ENCODE measurements around the gene KRT13.

The KRT13 gene

DNA sequence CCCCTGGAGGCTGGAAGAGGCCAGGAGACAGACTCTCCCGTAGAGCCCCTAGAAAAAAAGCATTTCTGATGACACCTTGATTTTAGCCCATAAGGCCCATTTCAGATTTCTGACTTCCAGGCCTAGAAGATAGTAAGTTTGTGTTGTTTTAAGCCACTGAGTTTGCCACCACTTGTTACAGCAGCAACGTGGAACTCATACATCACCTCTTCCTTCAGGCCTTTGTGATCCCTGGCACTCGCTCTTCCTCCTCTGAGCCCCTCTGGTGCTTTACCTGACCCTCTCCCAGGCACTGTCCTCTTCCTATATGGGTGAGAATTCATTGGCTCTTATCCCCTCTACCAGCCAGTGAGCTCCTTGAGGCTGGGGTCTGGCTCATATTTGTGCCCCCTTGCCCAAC is 41.4 kb upstream of the KRT13 start:
- DNase-seq (ENCODE audit: low read depth in 1 of 2, low spot score in 1 of 2) = no peak
- TF ChIP-seq, protein P1, sequence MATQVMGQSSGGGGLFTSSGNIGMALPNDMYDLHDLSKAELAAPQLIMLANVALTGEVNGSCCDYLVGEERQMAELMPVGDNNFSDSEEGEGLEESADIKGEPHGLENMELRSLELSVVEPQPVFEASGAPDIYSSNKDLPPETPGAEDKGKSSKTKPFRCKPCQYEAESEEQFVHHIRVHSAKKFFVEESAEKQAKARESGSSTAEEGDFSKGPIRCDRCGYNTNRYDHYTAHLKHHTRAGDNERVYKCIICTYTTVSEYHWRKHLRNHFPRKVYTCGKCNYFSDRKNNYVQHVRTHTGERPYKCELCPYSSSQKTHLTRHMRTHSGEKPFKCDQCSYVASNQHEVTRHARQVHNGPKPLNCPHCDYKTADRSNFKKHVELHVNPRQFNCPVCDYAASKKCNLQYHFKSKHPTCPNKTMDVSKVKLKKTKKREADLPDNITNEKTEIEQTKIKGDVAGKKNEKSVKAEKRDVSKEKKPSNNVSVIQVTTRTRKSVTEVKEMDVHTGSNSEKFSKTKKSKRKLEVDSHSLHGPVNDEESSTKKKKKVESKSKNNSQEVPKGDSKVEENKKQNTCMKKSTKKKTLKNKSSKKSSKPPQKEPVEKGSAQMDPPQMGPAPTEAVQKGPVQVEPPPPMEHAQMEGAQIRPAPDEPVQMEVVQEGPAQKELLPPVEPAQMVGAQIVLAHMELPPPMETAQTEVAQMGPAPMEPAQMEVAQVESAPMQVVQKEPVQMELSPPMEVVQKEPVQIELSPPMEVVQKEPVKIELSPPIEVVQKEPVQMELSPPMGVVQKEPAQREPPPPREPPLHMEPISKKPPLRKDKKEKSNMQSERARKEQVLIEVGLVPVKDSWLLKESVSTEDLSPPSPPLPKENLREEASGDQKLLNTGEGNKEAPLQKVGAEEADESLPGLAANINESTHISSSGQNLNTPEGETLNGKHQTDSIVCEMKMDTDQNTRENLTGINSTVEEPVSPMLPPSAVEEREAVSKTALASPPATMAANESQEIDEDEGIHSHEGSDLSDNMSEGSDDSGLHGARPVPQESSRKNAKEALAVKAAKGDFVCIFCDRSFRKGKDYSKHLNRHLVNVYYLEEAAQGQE (IDR thresholded peaks at IDR 0.05; ENCODE audit: insufficient replicate concordance, low read depth) = no peak
- no peak for TF ChIP-seq GABPA (IDR thresholded peaks at IDR 0.05; ENCODE audit: low read depth)
- TF ChIP-seq POLR2AphosphoS5 (IDR thresholded peaks at IDR 0.05; ENCODE audit: low read depth) = no peak
- no peak for TF ChIP-seq SPI1 (IDR thresholded peaks at IDR 0.05; ENCODE audit: borderline replicate concordance, low read depth)
- TF ChIP-seq, protein P2, sequence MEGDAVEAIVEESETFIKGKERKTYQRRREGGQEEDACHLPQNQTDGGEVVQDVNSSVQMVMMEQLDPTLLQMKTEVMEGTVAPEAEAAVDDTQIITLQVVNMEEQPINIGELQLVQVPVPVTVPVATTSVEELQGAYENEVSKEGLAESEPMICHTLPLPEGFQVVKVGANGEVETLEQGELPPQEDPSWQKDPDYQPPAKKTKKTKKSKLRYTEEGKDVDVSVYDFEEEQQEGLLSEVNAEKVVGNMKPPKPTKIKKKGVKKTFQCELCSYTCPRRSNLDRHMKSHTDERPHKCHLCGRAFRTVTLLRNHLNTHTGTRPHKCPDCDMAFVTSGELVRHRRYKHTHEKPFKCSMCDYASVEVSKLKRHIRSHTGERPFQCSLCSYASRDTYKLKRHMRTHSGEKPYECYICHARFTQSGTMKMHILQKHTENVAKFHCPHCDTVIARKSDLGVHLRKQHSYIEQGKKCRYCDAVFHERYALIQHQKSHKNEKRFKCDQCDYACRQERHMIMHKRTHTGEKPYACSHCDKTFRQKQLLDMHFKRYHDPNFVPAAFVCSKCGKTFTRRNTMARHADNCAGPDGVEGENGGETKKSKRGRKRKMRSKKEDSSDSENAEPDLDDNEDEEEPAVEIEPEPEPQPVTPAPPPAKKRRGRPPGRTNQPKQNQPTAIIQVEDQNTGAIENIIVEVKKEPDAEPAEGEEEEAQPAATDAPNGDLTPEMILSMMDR (IDR thresholded peaks at IDR 0.05; ENCODE audit: insufficient read depth, low read length) = no peak
- H3K27ac ChIP-seq (replicated peaks) = no peak overlapping the region
- no peaks in the 10 kb centered on the region for H3K27me3 ChIP-seq (ENCODE audit: insufficient read depth, poor library complexity, severe bottlenecking)
- H3K4me3 ChIP-seq (replicated peaks; ENCODE audit: insufficient read depth, low read length) = no peak overlapping the region

DNA sequence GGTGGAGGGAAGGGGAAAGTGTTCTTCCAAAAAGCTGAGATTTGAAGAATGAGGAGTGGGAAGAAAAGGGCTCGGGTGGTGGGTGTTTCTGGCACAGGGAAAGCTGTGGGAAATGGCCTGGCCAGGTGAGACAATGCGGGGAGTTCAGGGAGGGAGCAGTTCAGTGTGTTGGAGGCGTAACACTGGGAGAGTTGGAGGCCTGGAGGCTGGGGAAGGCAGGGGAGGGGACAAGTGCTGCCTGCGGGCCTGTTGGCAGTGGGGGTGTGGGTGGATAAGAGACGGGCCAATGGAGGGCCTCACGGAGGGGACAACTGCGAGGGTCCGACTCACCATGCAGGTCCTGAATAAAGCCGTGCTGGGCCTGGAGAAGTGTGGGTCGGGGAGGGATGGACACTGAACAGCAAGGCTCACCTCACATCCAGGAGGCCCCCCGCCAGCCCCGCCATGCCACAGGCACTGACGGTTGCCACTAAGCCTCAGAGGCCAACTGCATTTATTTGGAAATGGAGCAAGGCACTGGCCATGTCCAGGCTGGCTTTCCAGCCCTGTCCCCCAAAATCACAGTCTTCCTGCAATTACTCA is 40.5 kb upstream of the KRT13 start:
- TF ChIP-seq SPI1 (IDR thresholded peaks at IDR 0.05; ENCODE audit: borderline replicate concordance, low read depth) = no peak
- TF ChIP-seq POLR2AphosphoS5 (IDR thresholded peaks at IDR 0.05; ENCODE audit: low read depth) = no peak
- TF ChIP-seq, protein P2 (IDR thresholded peaks at IDR 0.05; ENCODE audit: insufficient read depth, low read length) = no peak
- TF ChIP-seq GABPA (IDR thresholded peaks at IDR 0.05; ENCODE audit: low read depth) = no peak
- TF ChIP-seq, protein P1 (IDR thresholded peaks at IDR 0.05; ENCODE audit: insufficient replicate concordance, low read depth) = no peak
- Histone ChIP-seq H3K4me3 (replicated peaks; ENCODE audit: insufficient read depth, low read length) (no peak overlapping the region), H3K27me3 (ENCODE audit: insufficient read depth, poor library complexity, severe bottlenecking) (no peaks in the 10 kb centered on the region), H3K27ac (replicated peaks) (no peak overlapping the region)
- DNase-seq (ENCODE audit: low read depth in 1 of 2, low spot score in 1 of 2) = no peak

DNA sequence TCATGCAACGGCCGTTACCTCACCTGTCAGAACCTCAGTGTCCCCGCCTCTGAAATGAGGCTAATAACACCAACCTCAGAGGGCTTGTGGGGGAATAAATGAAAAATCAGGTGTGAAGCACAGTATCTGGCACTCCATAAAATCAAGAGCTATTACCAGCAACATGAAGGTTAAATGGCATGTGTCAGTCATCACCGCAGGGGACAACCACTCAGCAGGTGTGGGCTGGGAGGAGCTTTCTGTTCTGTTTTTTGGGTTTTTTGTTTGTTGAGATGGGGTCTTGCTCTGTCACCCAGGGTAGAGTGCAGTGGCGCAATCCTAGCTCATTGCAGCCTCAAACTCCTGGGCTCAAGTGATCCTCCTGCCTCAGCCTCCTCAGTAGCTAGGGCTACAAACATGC is 39.5 kb upstream of the KRT13 start:
- no peaks in the 10 kb centered on the region for H3K27me3 ChIP-seq (ENCODE audit: insufficient read depth, poor library complexity, severe bottlenecking)
- no peak for DNase-seq (ENCODE audit: low read depth in 1 of 2, low spot score in 1 of 2)
- H3K4me3 ChIP-seq (replicated peaks; ENCODE audit: insufficient read depth, low read length) = no peak overlapping the region
- no peak overlapping the region for H3K27ac ChIP-seq (replicated peaks)
- TF ChIP-seq, protein P2 (IDR thresholded peaks at IDR 0.05; ENCODE audit: insufficient read depth, low read length) = no peak
- TF ChIP-seq, protein P1 (IDR thresholded peaks at IDR 0.05; ENCODE audit: insufficient replicate concordance, low read depth) = no peak
- TF ChIP-seq POLR2AphosphoS5 (IDR thresholded peaks at IDR 0.05; ENCODE audit: low read depth) (no peak), SPI1 (IDR thresholded peaks at IDR 0.05; ENCODE audit: borderline replicate concordance, low read depth) (no peak), GABPA (IDR thresholded peaks at IDR 0.05; ENCODE audit: low read depth) (no peak)
